Inflammatory macrophage treated with lipopolysaccharide for 4 hours (primary cell): Measurements from ENCODE around the gene CHCHD5.
"Not testable (repeated sequence)": the region's sequence is repeated elsewhere in the genome, so short reads cannot be mapped to it uniquely, and the experiment has no call there.

Experiments
- DNase-seq: peaks from one replicate; pipeline ENCODE4 v3.0.0-alpha.2; 2020

The CHCHD5 gene

GRCh38 chr2:112584134-112584890 lies at the start of gene CHCHD5:
CHCHD5 (plus strand) TSS chr2:112584609; CDS start chr2:112584648, 39 bp downstream.
- DNase-seq = peak; percentile 97

GRCh38 chr2:112534826-112535225 lies 49.6 kb upstream of the CHCHD5 start:
- DNase-seq = no peak

- not testable (repeated sequence) for DNase-seq
Measured at GRCh38 chr2:112536665-112537064, 47.7 kb upstream of the CHCHD5 start.

DNA sequence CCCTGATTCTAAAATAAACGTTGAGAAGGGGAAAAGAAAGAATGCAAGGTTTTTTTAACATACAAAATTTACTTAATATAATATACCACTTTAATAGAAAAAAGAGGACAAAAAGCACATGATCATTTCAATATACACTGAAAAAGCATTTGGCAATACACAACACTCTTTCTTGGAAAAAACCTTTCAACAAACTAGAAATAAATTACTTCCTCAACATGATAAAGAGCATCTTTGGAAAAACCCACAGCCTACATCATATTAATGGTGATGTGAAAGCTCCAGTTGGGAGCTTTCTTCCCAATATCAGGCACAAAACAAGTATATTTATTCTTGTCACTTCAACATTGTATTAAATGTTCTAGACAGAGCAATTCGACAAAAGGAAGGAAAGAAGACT lies 45.1 kb upstream of the CHCHD5 start:
- peak; percentile 40 for DNase-seq

GRCh38 chr2:112540906-112541305 lies 43.5 kb upstream of the CHCHD5 start:
- DNase-seq = peak; percentile 15

DNA sequence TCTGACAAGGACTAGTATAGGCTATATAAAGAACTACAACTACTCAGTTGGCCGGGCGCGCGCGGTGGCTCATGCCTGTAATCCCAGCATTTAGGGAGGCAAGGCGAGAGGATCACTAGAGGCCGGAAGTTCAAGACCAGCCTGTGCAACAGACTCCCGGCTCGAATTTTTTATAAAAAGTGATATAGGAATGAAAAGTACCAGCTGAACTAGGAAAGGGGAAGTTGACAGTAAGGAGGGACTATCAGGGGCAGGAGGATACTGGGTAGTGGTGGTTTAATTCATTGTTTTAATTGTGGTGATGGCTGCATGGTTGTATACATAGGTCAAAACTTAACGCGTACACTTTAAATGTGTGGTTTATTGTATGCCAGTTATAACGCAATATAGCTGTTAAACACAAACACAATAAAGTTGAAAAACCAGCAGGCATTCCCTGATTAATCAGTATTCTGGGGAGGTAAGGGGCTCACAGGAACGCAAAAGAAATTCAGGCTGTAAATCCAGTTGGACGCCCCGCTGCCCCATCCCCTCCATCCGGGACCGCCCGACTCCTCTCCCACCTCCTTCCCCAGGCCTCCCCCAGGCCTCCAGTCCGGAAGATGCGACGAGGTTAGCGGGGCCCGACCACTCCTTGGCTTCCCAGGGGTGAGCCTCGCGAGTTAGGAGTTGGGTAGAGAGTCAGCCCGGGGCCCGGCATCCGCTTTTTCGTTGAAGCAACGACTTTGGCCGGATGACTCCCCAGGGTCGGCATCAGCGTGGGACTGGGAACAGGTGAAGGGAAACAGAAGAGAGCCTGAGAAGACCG lies 42.9 kb upstream of the CHCHD5 start:
- DNase-seq = peak; percentile 74

DNA sequence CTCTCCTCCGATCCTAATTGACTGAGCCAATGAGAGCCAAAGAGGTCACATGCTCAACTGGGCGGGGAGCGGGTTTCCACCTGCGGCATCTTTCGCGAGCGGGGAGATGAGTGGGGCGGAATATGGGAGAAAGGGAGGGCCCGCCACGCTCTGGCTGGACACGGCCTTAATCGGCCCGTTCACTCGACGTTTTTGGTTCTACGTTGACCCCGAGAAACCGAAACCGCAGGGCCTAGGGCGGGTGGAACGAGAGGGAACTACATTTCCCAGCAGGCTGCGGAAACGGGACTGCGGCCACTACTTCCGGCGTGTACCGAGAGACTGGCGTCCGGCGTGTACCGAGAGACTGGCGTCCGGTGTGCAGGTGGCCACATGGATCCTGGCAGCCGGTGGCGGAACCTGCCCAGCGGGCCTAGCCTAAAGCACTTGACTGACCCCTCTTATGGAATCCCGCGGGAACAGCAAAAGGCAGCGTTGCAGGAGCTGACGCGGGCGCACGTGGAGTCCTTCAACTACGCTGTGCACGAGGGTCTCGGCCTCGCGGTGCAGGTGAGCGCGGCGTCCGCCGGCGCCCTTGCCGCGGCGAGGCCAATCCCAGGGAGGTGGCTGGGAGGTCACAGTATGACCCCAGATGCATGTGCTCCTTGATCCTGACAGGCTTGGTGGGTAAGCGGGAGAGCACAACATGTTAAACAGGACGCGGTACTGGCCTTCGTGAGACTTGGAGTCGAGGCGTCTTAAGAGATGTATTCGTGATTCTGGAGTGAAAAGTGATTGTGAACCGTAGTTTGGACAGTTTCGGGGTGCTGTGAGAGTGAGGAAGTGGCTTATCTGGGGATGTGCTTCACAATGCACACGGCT lies 42.1 kb upstream of the CHCHD5 start, which contains the start of gene POLR1B:
Gene POLR1B, plus strand, starts transcription at position 343 of the 861 bp plus-strand sequence. Its CDS starts 30 bp downstream, at position 373.
- peak; percentile 89 for DNase-seq

GRCh38 chr2:112542984-112543661 lies 41.3 kb upstream of the CHCHD5 start:
- no peak for DNase-seq

DNA sequence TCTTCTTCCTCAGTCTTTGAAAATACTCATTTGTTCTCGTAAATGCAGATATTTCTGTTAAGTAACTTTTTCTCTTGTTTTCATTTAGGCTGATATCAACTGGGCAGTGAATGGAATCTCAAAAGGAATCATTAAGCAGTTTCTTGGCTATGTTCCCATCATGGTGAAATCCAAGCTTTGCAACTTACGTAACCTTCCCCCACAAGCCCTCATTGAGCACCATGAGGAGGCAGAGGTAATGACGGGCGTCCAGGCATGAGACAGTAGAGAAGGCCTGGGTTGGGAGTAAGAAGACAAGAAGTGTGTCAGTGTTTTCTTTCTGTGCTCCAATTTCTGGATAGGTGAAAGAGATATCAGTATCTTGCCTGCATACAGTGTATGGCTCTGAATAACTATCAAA lies 37.1 kb upstream of the CHCHD5 start:
- DNase-seq = peak; percentile 31

DNA sequence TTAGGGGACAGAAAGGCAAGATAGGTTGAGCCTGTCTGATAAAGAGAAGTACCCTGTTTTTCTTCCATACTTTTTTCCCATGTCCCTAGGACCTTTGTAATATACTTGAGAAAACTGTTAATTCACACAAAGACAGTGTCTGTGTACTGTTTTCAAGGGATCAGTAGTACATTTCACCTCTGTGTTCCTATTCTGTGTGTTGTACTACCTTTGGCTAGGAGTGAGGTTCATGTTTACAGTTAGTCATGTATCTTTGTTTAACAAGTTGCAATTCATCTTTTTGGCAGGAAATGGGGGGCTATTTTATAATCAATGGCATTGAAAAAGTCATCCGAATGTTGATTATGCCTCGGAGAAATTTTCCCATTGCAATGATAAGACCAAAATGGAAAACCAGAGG lies 35.4 kb upstream of the CHCHD5 start:
- DNase-seq = no peak

GRCh38 chr2:112566104-112566503 lies 18.3 kb upstream of the CHCHD5 start:
- DNase-seq = no peak

DNA sequence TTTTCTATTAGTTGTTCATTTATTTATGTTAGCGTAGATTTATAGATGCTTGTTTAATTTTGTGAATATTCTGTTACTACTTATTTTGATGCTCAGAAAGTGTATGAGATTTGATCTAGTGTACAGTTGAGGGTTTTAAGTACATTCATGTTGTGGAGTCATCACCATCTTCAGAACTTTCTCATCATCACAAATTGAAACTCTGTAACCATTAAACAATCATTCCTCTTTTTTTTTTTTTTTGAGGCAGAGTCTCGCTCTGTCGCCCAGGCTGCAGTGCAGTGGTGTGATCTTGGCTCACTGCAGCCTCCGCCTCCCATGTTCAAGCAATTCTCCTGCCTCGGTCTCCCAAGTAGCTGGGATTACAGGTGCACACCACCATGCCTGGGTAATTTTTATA lies 17.9 kb upstream of the CHCHD5 start:
- DNase-seq = not testable (repeated sequence)

DNA sequence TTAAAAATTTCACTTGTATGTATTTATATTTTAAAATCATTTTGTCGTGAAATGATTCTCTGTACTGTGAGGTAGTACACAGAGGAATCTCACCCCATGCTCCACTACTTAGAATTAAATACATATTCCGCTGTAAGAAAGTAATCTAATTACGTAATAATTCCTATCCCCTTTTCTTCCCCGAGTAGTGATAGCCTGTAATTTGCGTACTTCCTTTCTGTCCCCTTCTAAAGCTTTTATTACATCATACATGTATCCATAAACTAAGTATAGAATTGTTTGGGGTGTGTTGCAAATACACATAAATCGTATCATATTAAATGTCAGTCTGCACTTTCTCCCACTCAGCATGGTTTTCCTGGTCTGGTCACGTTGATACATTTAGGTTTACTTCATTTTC lies 12.4 kb upstream of the CHCHD5 start:
- DNase-seq = peak; percentile 19

DNA sequence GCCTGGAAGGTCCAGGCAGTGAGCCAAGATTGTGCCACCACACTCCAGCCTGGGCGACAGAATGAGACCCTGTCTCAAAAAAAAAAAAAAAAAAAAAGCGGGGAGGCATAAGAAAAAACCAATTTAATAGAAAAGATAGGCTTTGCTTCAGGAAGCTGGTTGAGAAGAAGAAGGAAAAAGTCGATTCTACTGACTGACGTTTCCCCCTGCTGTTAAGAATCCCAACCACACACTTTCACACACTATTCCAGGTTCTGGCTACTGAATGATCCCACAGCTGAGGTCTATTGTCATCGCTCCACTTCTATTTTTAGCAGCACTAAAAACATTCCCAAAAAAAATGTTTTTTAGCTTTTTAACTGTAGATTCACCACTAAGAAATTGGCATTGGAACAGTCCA lies 6.7 kb upstream of the CHCHD5 start:
- DNase-seq = no peak

GRCh38 chr2:112579241-112579640 lies 5.2 kb upstream of the CHCHD5 start:
- DNase-seq = peak; percentile 66

DNA sequence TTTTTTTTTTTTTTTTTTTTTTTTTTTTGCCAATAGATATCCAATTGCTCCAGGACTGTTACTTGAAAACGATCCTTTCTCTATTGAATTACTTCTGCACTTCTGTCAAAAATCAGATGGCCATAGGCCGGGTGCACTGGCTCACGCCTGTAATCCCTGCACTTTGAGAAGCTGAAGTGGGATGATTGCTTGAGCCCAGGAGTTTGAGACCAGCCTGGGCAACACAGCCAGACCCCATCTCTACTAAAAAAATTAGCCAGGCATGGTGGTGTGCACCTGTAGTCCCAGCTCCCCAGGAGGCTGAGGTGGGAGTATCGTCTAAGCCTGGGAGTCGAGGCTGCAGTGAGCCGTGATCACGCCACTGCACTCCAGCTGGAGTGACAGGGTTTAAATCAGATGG lies 4.3 kb upstream of the CHCHD5 start:
- DNase-seq = no peak

DNA sequence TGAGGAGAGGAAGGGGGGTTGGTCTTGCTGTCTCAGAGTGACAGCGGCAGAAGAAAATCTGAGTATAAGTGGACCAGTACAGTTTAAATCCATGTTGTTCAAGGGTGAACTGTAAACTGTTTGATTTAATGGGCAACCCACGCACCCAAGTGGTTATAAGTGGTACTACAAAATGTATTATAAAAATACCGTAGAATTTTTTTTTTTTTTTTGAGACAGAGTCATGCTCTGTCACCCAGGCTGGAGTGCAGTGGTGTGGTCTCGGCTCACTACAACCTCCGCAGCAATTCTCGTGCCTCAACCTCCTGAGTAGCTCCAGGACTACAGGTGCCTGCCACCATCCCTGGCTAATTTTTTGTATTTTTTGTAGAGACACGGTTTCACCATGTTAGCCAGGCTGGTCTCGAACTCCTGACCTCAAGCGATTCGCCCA lies 2.1 kb upstream of the CHCHD5 start:
- peak; percentile 71 for DNase-seq

DNA sequence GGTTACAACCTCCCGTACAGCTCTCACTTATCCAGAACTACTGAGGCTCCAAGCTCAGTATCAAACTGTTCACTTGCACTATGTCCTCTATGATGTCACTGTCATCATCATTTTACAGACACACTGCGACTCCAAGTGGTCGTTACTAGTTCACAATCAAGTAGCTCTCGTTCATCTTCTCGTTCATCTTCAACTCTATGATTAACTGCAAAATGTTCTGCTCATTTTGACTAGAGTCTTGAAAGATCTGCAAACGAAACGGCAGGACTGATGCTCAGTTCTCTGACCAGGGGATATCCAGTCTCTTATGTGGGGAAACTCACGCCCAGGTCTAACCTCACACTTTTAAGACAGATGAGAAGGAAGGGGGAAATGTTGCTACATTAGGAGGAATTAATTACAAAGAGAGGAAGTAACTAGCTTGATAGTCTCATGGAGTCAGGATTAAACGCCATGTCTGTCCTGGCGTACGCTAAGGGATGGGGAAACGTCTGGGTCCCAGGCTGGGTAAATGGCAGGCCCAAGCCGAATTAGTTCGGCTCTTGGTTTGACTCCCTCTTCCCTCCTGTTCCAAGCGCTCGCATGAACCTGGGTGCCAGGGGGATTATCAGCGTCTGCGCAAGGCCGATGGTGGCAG lies 794 bp upstream of the CHCHD5 start:
- peak; percentile 12 for DNase-seq

DNA sequence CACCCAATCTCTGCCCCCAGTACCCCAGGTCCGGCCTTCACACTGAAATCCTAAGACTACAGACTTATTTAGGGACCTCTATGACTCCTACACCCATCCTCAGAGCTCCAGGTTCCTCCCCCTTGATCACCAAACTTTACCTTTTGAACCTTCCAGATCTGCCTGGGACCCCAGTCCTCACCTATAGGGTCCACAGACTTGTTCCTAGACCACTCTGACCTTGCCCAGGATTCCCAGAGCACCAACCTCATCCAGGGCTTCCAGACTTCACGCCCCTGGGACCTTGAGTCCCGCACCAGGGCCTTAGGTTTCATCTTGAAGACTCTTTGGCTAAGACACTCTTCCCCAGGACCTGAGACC lies 462 bp downstream of the CHCHD5 start:
- no peak for DNase-seq

- DNase-seq = no peak
Measured at GRCh38 chr2:112585400-112585799, 991 bp downstream of the CHCHD5 start.

DNA sequence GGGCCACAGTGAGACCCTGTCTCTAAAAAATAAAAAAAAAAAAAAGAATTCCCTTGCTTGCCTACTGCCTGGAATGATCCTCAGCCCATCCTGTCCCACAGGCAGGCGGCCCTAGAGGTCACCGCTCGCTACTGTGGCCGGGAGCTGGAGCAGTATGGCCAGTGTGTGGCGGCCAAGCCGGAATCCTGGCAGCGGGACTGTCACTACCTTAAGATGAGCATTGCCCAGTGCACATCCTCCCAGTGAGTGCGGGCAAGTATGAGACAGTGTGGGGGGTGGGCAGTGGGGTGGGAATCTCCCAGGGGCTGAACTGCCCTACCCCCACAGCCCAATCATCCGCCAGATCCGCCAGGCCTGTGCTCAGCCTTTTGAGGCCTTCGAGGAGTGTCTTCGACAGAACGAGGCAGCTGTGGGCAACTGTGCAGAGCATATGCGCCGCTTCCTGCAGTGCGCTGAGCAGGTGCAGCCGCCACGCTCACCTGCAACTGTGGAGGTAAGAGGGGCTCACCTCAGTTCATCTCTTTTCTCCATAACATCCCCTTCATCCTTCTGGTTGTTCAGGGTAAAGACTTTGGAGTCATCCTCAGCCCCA lies 1.6 kb downstream of the CHCHD5 start:
- DNase-seq = no peak

DNA sequence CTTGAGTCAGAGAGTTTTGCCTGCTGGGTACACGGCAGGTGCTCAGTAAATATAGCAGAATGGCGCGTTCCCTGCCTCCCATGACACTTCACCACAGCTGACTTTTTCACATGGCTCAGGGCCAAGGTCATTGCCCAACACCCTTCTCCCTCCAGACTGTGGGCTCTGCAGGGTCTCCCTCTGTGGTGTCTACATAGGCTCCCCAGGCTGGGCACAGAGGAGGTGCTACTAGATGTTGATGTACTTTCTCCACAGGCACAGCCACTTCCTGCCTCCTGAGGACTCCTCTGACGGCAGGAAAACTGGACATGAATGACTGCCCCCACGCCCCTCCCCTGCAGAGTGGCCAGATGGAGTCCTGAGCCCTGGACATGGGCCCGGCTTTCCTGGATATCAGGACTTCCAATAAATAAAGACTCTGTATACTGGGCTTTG lies 4.2 kb downstream of the CHCHD5 start:
- DNase-seq = no peak
